GM12878 (cell line): ENCODE data around the gene ZNF576.

Source experiments
- ATF2 ChIP-seq: IDR thresholded peaks from 2 replicates; pipeline ENCODE4 v1.6.1; 2012; ENCODE audit warnings: low read length, inconsistent platforms
- EZH2 ChIP-seq: IDR thresholded peaks from 2 replicates; pipeline ENCODE4 v1.6.1; 2012; ENCODE audit warnings: low read depth, mild to moderate bottlenecking, control low read depth, inconsistent platforms, low read length, borderline replicate concordance; ENCODE audit not compliant: control insufficient read depth
- FOXM1 ChIP-seq: IDR thresholded peaks from 2 replicates; pipeline ENCODE4 v1.6.1; 2012; ENCODE audit warnings: low read depth, mild to moderate bottlenecking, inconsistent platforms, low read length, moderate library complexity
- HDGF ChIP-seq: fragments of 450-650 bp; IDR thresholded peaks from 2 replicates; pipeline ENCODE4 v1.6.1; 2016; ENCODE audit warnings: antibody characterized with exemption
- RAD21 ChIP-seq: IDR thresholded peaks from 2 replicates; pipeline ENCODE4 v1.6.1; 2011; ENCODE audit warnings: mild to moderate bottlenecking, low read depth, low read length, moderate library complexity; ENCODE audit not compliant: insufficient read depth

- no peak for TF ChIP-seq FOXM1
- TF ChIP-seq HDGF, result no peak
- no peak for TF ChIP-seq EZH2
- no peak for TF ChIP-seq ATF2
- TF ChIP-seq RAD21, result no peak
Observed at GRCh38 chr19:43548706-43549105, 47.7 kb upstream of the ZNF576 start.
